Osteoblast (primary cell): Measurements from ENCODE around the gene ZYG11B. TPM values are rescaled to one million over a fixed set of nuclear protein-coding genes. Genes with fewer than 3 reads are reported as not detected.

ENCODE experiments used
- DNase-seq: peaks from one replicate; pipeline ENCODE4 v3.0.0; 2011; ENCODE audit warnings: low spot score, mixed read lengths; ENCODE audit not compliant: insufficient read length; ENCODE audit errors: missing footprints
- H2AFZ ChIP-seq: 2 replicates; pipeline ENCODE4 v1.6.0; 2011; ENCODE audit warnings: mild to moderate bottlenecking, low read length
- H3K27ac ChIP-seq: 2 replicates; pipeline ENCODE4 v1.5.1; 2011; ENCODE audit warnings: mild to moderate bottlenecking, low read depth, low read length, moderate library complexity
- H3K27me3 ChIP-seq: 2 replicates; pipeline ENCODE4 v1.6.0; 2012; ENCODE audit warnings: mild to moderate bottlenecking, control low read depth, inconsistent platforms, low read length, moderate library complexity; ENCODE audit not compliant: insufficient read depth
- H3K36me3 ChIP-seq: 2 replicates; pipeline ENCODE4 v1.5.1; 2011; ENCODE audit warnings: mild to moderate bottlenecking, low read length, control low read depth, moderate library complexity; ENCODE audit not compliant: insufficient read depth
- H3K4me1 ChIP-seq: 2 replicates; pipeline ENCODE4 v1.5.1; 2011; ENCODE audit warnings: mild to moderate bottlenecking, low read length, control low read depth, moderate library complexity; ENCODE audit not compliant: insufficient read depth
- H3K4me2 ChIP-seq: 2 replicates; pipeline ENCODE4 v1.6.0; 2011; ENCODE audit warnings: mild to moderate bottlenecking, low read length; ENCODE audit not compliant: insufficient read depth
- H3K4me3 ChIP-seq: fragments of 200-600 bp; sonication (generic); 3 replicates; pipeline ENCODE4 v1.5.1; 2012; ENCODE audit warnings: mild to moderate bottlenecking, low read length, inconsistent platforms; ENCODE audit not compliant: insufficient read depth
- H3K79me2 ChIP-seq: 2 replicates; pipeline ENCODE4 v1.6.0; 2012; ENCODE audit warnings: mild to moderate bottlenecking, low read length, control low read depth, inconsistent platforms; ENCODE audit not compliant: insufficient read depth
- H3K9me3 ChIP-seq: 2 replicates; pipeline ENCODE4 v1.5.1; 2011; ENCODE audit warnings: low read depth, low read length, control low read depth
- H4K20me1 ChIP-seq: 2 replicates; pipeline ENCODE4 v1.6.0; 2012; ENCODE audit warnings: mild to moderate bottlenecking, low read length, control low read depth; ENCODE audit not compliant: insufficient read depth
- CTCF ChIP-seq: IDR thresholded peaks from 2 replicates; pipeline ENCODE4 v1.5.1; 2011; ENCODE audit warnings: mild to moderate bottlenecking, low read depth, low read length, moderate library complexity; ENCODE audit errors: extremely low read depth
- total RNA-seq: library from RNA; depleted of rRNA; stranded (reverse); fragments of >200 nt; gene quantifications from 2 replicates; pipeline ENCODE4 v1.2.3, GENCODE V29; 2012

Gene ZYG11B
- total RNA-seq, 1 donor, result 60.8 TPM

- no peak overlapping the region for H3K4me3 ChIP-seq
- H3K4me1 ChIP-seq, result no peaks in the 10 kb centered on the region
- no peaks in the 10 kb centered on the region for H3K9me3 ChIP-seq
- H4K20me1 ChIP-seq, result peaks cover 21% of the 10 kb centered on the region
- no peaks in the 10 kb centered on the region for H3K27me3 ChIP-seq
- no peak overlapping the region for H3K4me2 ChIP-seq
- TF ChIP-seq CTCF, result no peak
- no peak for DNase-seq
- H3K36me3 ChIP-seq, result no peaks in the 10 kb centered on the region
- no peak overlapping the region for H2AFZ ChIP-seq
- peaks cover 73% of the 10 kb centered on the region for H3K79me2 ChIP-seq
- no peak overlapping the region for H3K27ac ChIP-seq
These were observed 13.6 kb downstream of the ZYG11B start for GRCh38 chr1:52739699-52740467.

GRCh38 chr1:52741259-52741658 is 15.0 kb downstream of the ZYG11B start:
- no peaks in the 10 kb centered on the region for H3K9me3 ChIP-seq
- H4K20me1 ChIP-seq, result peaks cover 16% of the 10 kb centered on the region
- no peak for DNase-seq
- H3K79me2 ChIP-seq, result peaks cover 69% of the 10 kb centered on the region
- H3K27ac ChIP-seq, result no peak overlapping the region
- H2AFZ ChIP-seq, result no peak overlapping the region
- no peaks in the 10 kb centered on the region for H3K4me1 ChIP-seq
- no peak overlapping the region for H3K4me2 ChIP-seq
- no peak for TF ChIP-seq CTCF
- H3K36me3 ChIP-seq, result no peaks in the 10 kb centered on the region
- no peak overlapping the region for H3K4me3 ChIP-seq
- H3K27me3 ChIP-seq, result no peaks in the 10 kb centered on the region

GRCh38 chr1:52746189-52746588 is 19.9 kb downstream of the ZYG11B start:
- Histone ChIP-seq H3K4me2 (no peak overlapping the region), H3K27ac (no peak overlapping the region), H3K79me2 (peaks cover 59% of the 10 kb centered on the region), H3K9me3 (no peaks in the 10 kb centered on the region), H2AFZ (no peak overlapping the region), H4K20me1 (peaks cover 26% of the 10 kb centered on the region), H3K4me1 (peaks cover 9% of the 10 kb centered on the region), H3K27me3 (no peaks in the 10 kb centered on the region), H3K36me3 (no peaks in the 10 kb centered on the region), H3K4me3 (no peak overlapping the region)
- no peak for TF ChIP-seq CTCF
- DNase-seq, result no peak

GRCh38 chr1:52747450-52747849 is 21.2 kb downstream of the ZYG11B start:
- peaks cover 11% of the 10 kb centered on the region for H3K4me1 ChIP-seq
- no peak overlapping the region for H3K4me3 ChIP-seq
- peaks cover 26% of the 10 kb centered on the region for H4K20me1 ChIP-seq
- no peaks in the 10 kb centered on the region for H3K36me3 ChIP-seq
- DNase-seq, result no peak
- no peak overlapping the region for H3K4me2 ChIP-seq
- H3K27ac ChIP-seq, result no peak overlapping the region
- H2AFZ ChIP-seq, result no peak overlapping the region
- H3K79me2 ChIP-seq, result peaks cover 57% of the 10 kb centered on the region
- H3K9me3 ChIP-seq, result no peaks in the 10 kb centered on the region
- TF ChIP-seq CTCF, result no peak
- H3K27me3 ChIP-seq, result no peaks in the 10 kb centered on the region
